ENCODE measurements around the gene ATP9A.
A peak's percentile ranks its signal among the peaks of the same experiment; 100 is the strongest.

DNA sequence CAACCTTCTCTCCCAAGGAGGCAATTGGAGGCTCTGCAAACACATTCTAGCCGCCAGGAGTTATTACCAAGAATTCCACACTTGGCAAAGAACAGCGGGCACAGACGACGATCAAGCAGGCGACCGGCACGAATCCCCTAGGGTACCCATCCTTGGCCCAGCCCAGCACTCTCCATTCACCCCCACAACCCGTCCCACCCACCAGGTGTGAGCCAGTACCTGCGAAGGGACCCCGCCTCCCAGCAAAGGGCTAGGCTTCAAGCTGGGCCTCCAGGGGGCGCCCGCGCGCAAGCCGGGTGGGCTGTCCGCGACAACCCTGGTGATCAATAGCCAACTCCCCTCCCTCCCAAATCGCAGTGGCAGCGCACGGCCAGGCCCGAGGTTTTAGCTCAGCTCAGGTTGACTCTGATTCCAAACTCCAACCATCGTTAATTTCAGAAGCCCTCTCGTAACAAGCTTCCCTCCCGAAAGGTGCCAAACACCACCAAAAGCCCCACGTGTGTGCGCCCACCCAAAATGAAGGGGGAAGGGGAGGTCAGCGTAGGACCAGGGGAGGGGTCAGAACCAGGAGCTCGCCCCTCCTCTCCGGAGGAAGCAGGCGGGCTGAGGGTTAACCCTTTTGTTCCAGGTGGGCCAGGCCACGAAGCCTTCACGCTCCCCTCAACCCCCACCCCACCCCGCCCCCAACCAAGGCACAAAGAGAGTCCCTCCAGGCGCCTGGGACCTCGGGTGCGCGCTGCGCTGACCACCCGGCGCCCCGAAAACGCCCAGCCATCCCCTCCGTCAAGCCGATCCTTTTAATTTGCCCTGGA, 32.1 kb upstream of the ATP9A start:
- no peak for TF ChIP-seq ZNF24 (IDR thresholded peaks at IDR 0.05)
- TF ChIP-seq SMC3 (IDR thresholded peaks at IDR 0.05; ENCODE audit: borderline replicate concordance, low read length), result peak; percentile 37; the same call in 1 of the 2 replicates
- TF ChIP-seq, protein P1, sequence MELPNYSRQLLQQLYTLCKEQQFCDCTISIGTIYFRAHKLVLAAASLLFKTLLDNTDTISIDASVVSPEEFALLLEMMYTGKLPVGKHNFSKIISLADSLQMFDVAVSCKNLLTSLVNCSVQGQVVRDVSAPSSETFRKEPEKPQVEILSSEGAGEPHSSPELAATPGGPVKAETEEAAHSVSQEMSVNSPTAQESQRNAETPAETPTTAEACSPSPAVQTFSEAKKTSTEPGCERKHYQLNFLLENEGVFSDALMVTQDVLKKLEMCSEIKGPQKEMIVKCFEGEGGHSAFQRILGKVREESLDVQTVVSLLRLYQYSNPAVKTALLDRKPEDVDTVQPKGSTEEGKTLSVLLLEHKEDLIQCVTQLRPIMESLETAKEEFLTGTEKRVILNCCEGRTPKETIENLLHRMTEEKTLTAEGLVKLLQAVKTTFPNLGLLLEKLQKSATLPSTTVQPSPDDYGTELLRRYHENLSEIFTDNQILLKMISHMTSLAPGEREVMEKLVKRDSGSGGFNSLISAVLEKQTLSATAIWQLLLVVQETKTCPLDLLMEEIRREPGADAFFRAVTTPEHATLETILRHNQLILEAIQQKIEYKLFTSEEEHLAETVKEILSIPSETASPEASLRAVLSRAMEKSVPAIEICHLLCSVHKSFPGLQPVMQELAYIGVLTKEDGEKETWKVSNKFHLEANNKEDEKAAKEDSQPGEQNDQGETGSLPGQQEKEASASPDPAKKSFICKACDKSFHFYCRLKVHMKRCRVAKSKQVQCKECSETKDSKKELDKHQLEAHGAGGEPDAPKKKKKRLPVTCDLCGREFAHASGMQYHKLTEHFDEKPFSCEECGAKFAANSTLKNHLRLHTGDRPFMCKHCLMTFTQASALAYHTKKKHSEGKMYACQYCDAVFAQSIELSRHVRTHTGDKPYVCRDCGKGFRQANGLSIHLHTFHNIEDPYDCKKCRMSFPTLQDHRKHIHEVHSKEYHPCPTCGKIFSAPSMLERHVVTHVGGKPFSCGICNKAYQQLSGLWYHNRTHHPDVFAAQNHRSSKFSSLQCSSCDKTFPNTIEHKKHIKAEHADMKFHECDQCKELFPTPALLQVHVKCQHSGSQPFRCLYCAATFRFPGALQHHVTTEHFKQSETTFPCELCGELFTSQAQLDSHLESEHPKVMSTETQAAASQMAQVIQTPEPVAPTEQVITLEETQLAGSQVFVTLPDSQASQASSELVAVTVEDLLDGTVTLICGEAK (IDR thresholded peaks at IDR 0.05; ENCODE audit: borderline replicate concordance), result no peak
- TF ChIP-seq POLR2A (IDR thresholded peaks at IDR 0.05; ENCODE audit: low read depth, low read length), result no peak
- TF ChIP-seq MXI1 (IDR thresholded peaks at IDR 0.05; ENCODE audit: low read depth, low read length), result no peak
- TF ChIP-seq, protein P2, sequence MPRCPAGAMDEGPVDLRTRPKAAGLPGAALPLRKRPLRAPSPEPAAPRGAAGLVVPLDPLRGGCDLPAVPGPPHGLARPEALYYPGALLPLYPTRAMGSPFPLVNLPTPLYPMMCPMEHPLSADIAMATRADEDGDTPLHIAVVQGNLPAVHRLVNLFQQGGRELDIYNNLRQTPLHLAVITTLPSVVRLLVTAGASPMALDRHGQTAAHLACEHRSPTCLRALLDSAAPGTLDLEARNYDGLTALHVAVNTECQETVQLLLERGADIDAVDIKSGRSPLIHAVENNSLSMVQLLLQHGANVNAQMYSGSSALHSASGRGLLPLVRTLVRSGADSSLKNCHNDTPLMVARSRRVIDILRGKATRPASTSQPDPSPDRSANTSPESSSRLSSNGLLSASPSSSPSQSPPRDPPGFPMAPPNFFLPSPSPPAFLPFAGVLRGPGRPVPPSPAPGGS (IDR thresholded peaks at IDR 0.05; ENCODE audit: borderline replicate concordance, insufficient read depth, low read depth, low read length, poor library complexity, severe bottlenecking), result no peak
- no peak for TF ChIP-seq CREM (IDR thresholded peaks at IDR 0.05; ENCODE audit: low read depth)
- TF ChIP-seq, protein P3, sequence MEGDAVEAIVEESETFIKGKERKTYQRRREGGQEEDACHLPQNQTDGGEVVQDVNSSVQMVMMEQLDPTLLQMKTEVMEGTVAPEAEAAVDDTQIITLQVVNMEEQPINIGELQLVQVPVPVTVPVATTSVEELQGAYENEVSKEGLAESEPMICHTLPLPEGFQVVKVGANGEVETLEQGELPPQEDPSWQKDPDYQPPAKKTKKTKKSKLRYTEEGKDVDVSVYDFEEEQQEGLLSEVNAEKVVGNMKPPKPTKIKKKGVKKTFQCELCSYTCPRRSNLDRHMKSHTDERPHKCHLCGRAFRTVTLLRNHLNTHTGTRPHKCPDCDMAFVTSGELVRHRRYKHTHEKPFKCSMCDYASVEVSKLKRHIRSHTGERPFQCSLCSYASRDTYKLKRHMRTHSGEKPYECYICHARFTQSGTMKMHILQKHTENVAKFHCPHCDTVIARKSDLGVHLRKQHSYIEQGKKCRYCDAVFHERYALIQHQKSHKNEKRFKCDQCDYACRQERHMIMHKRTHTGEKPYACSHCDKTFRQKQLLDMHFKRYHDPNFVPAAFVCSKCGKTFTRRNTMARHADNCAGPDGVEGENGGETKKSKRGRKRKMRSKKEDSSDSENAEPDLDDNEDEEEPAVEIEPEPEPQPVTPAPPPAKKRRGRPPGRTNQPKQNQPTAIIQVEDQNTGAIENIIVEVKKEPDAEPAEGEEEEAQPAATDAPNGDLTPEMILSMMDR (IDR thresholded peaks at IDR 0.05 in 2 of 3, conservative IDR thresholded peaks at IDR 0.05 in 1 of 3; ENCODE audit: control insufficient read depth in 2 of 3, extremely low read depth in 1 of 3, insufficient read depth in 1 of 3, low read depth in 3 of 3, low read length in 3 of 3), result peak; percentile 61 to 87 (median 84)
- TF ChIP-seq RAD21 (IDR thresholded peaks at IDR 0.05; ENCODE audit: insufficient read depth, low read depth, low read length), result peak; percentile 46
- no peak for TF ChIP-seq EZH2 (IDR thresholded peaks at IDR 0.05; ENCODE audit: borderline replicate concordance, control insufficient read depth, low read depth, low read length)

Data from GM12878 (cell line).